RWPE2 (cell line): Measurements from ENCODE around the gene RAB15.

Experiments used
- ATAC-seq: fragments of 200-7000 bp; cut with Tn5 transposase; 3 replicates; pipeline ENCODE4 v1.9.1; 2021; ENCODE audit warnings: low read depth
- DNase-seq: peaks from one replicate; pipeline ENCODE4 v3.0.0-alpha.2; 2020; ENCODE audit warnings: low spot score
- H3K27ac ChIP-seq: fragments of 450-650 bp; 2 replicates; pipeline ENCODE4 v1.5.1; 2017; ENCODE audit warnings: mild to moderate bottlenecking; ENCODE audit not compliant: poor library complexity, severe bottlenecking
- H3K27me3 ChIP-seq: fragments of 250-450 bp; sonication (Bioruptor Pico); 2 replicates; pipeline ENCODE4 v1.5.1; 2021; ENCODE audit warnings: mild to moderate bottlenecking, moderate library complexity; ENCODE audit not compliant: insufficient read depth, poor library complexity, severe bottlenecking
- H3K36me3 ChIP-seq: fragments of 250-450 bp; sonication (Bioruptor Pico); 2 replicates; pipeline ENCODE4 v1.5.1; 2020; ENCODE audit warnings: low read depth, mild to moderate bottlenecking, moderate library complexity
- H3K4me1 ChIP-seq: fragments of 250-450 bp; sonication (Bioruptor Pico); 2 replicates; pipeline ENCODE4 v1.5.1; 2021; ENCODE audit warnings: mild to moderate bottlenecking, moderate library complexity; ENCODE audit not compliant: insufficient read depth, poor library complexity, severe bottlenecking
- H3K4me3 ChIP-seq: fragments of 250-450 bp; sonication (Bioruptor Pico); 2 replicates; pipeline ENCODE4 v1.5.1; 2021; ENCODE audit warnings: mild to moderate bottlenecking, moderate library complexity; ENCODE audit not compliant: severe bottlenecking
- H3K9me3 ChIP-seq: fragments of 250-450 bp; sonication (Bioruptor Pico); 2 replicates; pipeline ENCODE4 v1.5.1; 2021; ENCODE audit warnings: mild to moderate bottlenecking, moderate library complexity; ENCODE audit not compliant: severe bottlenecking
- CTCF ChIP-seq: fragments of 450-650 bp; IDR thresholded peaks from one replicate; pipeline ENCODE4 v1.5.1; 2017; ENCODE audit warnings: mild to moderate bottlenecking, moderate library complexity; ENCODE audit not compliant: poor library complexity, severe bottlenecking

Gene RAB15

GRCh38 chr14:64943556-64943955, 28.6 kb downstream of the RAB15 start:
- H3K27ac ChIP-seq = no peak overlapping the region
- H3K9me3 ChIP-seq = no peaks in the 10 kb centered on the region
- no peak overlapping the region for H3K4me3 ChIP-seq
- H3K27me3 ChIP-seq = no peaks in the 10 kb centered on the region
- peaks cover 3% of the 10 kb centered on the region; the same call in 1 of the 2 replicates for H3K36me3 ChIP-seq
- DNase-seq (no peak), ATAC-seq (no peak)
- H3K4me1 ChIP-seq = peaks cover 15% of the 10 kb centered on the region
- TF ChIP-seq CTCF = no peak

DNA sequence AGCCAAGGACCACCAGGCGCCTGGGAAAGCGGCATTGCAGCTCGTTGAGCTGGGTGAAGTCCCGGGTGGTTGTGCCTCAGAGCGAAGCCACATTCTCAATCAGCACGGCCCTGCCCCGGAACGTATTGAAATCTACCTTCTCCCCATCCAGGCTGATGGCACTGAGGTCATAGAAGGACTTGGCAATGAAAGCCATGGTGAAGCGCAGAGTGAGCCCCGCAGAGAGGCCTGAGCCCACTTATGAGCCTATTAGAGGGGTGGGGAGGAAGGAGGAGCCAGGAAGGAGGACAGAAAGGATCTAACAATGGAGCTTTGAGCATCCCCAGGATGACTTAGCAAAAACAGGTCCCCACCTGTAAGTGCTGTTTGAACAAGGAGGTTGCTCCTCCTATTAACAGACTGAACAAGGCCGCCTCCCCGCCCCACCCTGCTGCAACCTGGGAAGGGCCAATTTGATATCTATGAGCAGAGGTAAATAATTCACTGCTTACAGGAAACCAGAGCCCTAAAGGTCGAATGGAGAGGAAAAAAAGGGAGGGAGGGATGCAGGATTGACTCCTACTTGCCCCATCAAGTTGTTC, 29.5 kb downstream of the RAB15 start, which contains the start of gene GPX2:
Gene GPX2 (minus strand): TSS at position 215 of the 581 bp plus-strand sequence. CDS start 19 bp downstream, at position 196.
- no peak for DNase-seq
- no peak within 1 kb of the TSS for H3K4me3 ChIP-seq
- H3K27ac ChIP-seq = peak within 1 kb of the TSS; percentile 11

GRCh38 chr14:64940336-64940910, 31.7 kb downstream of the RAB15 start:
- DNase-seq (no peak), ATAC-seq (no peak)
- Histone ChIP-seq H3K4me3 (no peak overlapping the region), H3K27me3 (no peaks in the 10 kb centered on the region), H3K27ac (no peak overlapping the region), H3K4me1 (peaks cover 15% of the 10 kb centered on the region), H3K36me3 (peaks cover 5% of the 10 kb centered on the region), H3K9me3 (no peaks in the 10 kb centered on the region)
- TF ChIP-seq CTCF = no peak

More for the DNA sequence above, 29.5 kb downstream of the RAB15 start, which contains the start of gene GPX2:
- Histone ChIP-seq H3K9me3 (no peaks in the 10 kb centered on the region), H3K4me1 (peaks cover 15% of the 10 kb centered on the region), H3K36me3 (peaks cover 3% of the 10 kb centered on the region; the same call in 1 of the 2 replicates), H3K27me3 (no peaks in the 10 kb centered on the region)
- TF ChIP-seq CTCF = no peak
- ATAC-seq = peak; percentile 88

DNA sequence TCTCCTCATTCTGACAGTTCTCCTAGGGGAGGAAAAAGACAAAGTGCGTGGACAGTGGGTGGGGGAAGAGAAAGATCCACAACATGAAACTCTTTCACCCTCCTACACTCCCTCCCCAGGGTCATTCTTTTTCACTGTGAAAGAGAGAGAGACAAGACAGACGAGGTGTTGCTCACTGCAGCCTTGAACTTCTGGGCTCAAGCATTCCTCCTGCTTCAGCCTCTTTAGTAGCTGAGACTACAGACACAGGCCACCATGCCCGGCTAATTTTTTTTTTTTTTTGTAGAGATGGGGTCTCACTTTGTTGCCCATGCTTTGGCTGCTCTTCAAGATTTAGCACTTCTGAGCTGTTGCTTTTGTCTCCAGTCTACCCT, 32.3 kb downstream of the RAB15 start:
- no peaks in the 10 kb centered on the region for H3K27me3 ChIP-seq
- DNase-seq (no peak), ATAC-seq (no peak)
- H3K4me3 ChIP-seq = no peak overlapping the region
- no peaks in the 10 kb centered on the region for H3K9me3 ChIP-seq
- TF ChIP-seq CTCF = no peak
- peaks cover 15% of the 10 kb centered on the region for H3K4me1 ChIP-seq
- no peak overlapping the region for H3K27ac ChIP-seq
- H3K36me3 ChIP-seq = peaks cover 10% of the 10 kb centered on the region
